Lower lobe of right lung (tissue), 2 donors: ENCODE results near the gene MARVELD1. TPM values are rescaled to one million over a fixed set of nuclear protein-coding genes. Genes with fewer than 3 reads are reported as not detected.

Source experiments
- ATAC-seq, 2 donors: fragments of 200-7000 bp; cut with Tn5 transposase; one replicate each; pipeline ENCODE4 v1.9.1; 2020 to 2022; ENCODE audit warnings: mild to moderate bottlenecking in 2 of 2, moderate library complexity in 2 of 2
- DNase-seq: peaks from one replicate; pipeline ENCODE4 v3.0.0-alpha.2; 2020
- H3K27ac ChIP-seq: fragments of 200-600 bp; one replicate; pipeline ENCODE4 v1.8.0; 2022
- H3K27me3 ChIP-seq: fragments of 200-600 bp; one replicate; pipeline ENCODE4 v1.8.0; 2022; ENCODE audit warnings: low read depth
- H3K36me3 ChIP-seq: fragments of 200-600 bp; one replicate; pipeline ENCODE4 v1.8.0; 2022; ENCODE audit warnings: mild to moderate bottlenecking
- H3K4me1 ChIP-seq: fragments of 200-600 bp; one replicate; pipeline ENCODE4 v1.8.0; 2022
- H3K4me3 ChIP-seq: fragments of 200-600 bp; one replicate; pipeline ENCODE4 v1.8.0; 2022; ENCODE audit warnings: mild to moderate bottlenecking
- H3K9me3 ChIP-seq: fragments of 200-600 bp; one replicate; pipeline ENCODE4 v1.8.0; 2022
- CTCF ChIP-seq: fragments of 200-600 bp; IDR thresholded peaks from one replicate; pipeline ENCODE4 v1.8.0; 2022; ENCODE audit warnings: antibody characterized with exemption, mild to moderate bottlenecking
- intact Hi-C: fragments of 100-400 bp; cut with DNase I; formaldehyde crosslinking; loops from one replicate; pipeline ENCODE4 v1.11.0; 2022
- total RNA-seq: library from RNA; stranded (reverse); fragmentation: NEBNext Ultra II Directional; extraction: Animal tissue kit (Norgen Biotek cat#: 25700); gene quantifications from one replicate; pipeline ENCODE4 v1.2.1, GENCODE V29; 2021
- donor health status: DM: no; HTN: yes; CAD: no; lungs with severe emphysema.

MARVELD1 gene
- total RNA-seq, 1 donor from 2014 or later = 36.5 TPM

GRCh38 chr10:97729014-97729413, 15.5 kb downstream of the MARVELD1 start:
- H3K36me3 ChIP-seq = no peaks in the 10 kb centered on the region
- no peak for TF ChIP-seq CTCF
- no peaks in the 10 kb centered on the region for H3K9me3 ChIP-seq
- H3K27ac ChIP-seq = no peak overlapping the region
- intact Hi-C loops = no loop called here
- no peaks in the 10 kb centered on the region for H3K4me1 ChIP-seq
- no peaks in the 10 kb centered on the region for H3K27me3 ChIP-seq
- no peak overlapping the region for H3K4me3 ChIP-seq
- DNase-seq (no peak), ATAC-seq (no peak)

GRCh38 chr10:97731346-97732051, 18.0 kb downstream of the MARVELD1 start:
- Histone ChIP-seq H3K36me3 (no peaks in the 10 kb centered on the region), H3K9me3 (no peaks in the 10 kb centered on the region), H3K27me3 (no peaks in the 10 kb centered on the region), H3K4me1 (no peaks in the 10 kb centered on the region), H3K4me3 (no peak overlapping the region), H3K27ac (no peak overlapping the region)
- peak; percentile 91 for TF ChIP-seq CTCF
- no peak for DNase-seq
- peak; percentile 82 to 83 for ATAC-seq
- intact Hi-C loops = no loop called here

- Histone ChIP-seq H3K4me3 (no peak overlapping the region), H3K27me3 (no peaks in the 10 kb centered on the region), H3K4me1 (no peaks in the 10 kb centered on the region), H3K27ac (no peak overlapping the region), H3K9me3 (no peaks in the 10 kb centered on the region), H3K36me3 (no peaks in the 10 kb centered on the region)
- ATAC-seq (no peak), DNase-seq (no peak)
- intact Hi-C loops = no loop called here
- no peak for TF ChIP-seq CTCF
Measured at GRCh38 chr10:97732052-97732359, 18.5 kb downstream of the MARVELD1 start.

GRCh38 chr10:97733256-97733655, 19.7 kb downstream of the MARVELD1 start:
- H3K27me3 ChIP-seq = no peaks in the 10 kb centered on the region

GRCh38 chr10:97734021-97734420, 20.5 kb downstream of the MARVELD1 start:
- Histone ChIP-seq H3K9me3 (no peaks in the 10 kb centered on the region), H3K27ac (no peak overlapping the region), H3K36me3 (no peaks in the 10 kb centered on the region), H3K27me3 (no peaks in the 10 kb centered on the region), H3K4me3 (no peak overlapping the region), H3K4me1 (peaks cover 12% of the 10 kb centered on the region)
- ATAC-seq = no peak
- DNase-seq = no peak
- TF ChIP-seq CTCF = no peak
- intact Hi-C loops = no loop called here

More at GRCh38 chr10:97733256-97733655, 19.7 kb downstream of the MARVELD1 start:
- Histone ChIP-seq H3K36me3 (no peaks in the 10 kb centered on the region), H3K9me3 (no peaks in the 10 kb centered on the region), H3K4me1 (peaks cover 7% of the 10 kb centered on the region), H3K27ac (no peak overlapping the region), H3K4me3 (no peak overlapping the region)
- no peak for DNase-seq
- ATAC-seq = no peak
- intact Hi-C loops = no loop called here
- TF ChIP-seq CTCF = no peak
